Osteocyte (in vitro differentiated cells): ENCODE measurements around the gene VWCE. TPM values are rescaled to one million over a fixed set of nuclear protein-coding genes. Genes with fewer than 3 reads are reported as not detected.
A peak's percentile ranks its signal among the peaks of the same experiment; 100 is the strongest.
"Not testable (repeated sequence)": the region's sequence is repeated elsewhere in the genome, so short reads cannot be mapped to it uniquely, and the experiment has no call there.

Experiments used
- DNase-seq: peaks from one replicate; pipeline ENCODE4 v3.0.0; 2021; ENCODE audit warnings: mixed read lengths; ENCODE audit not compliant: unreplicated experiment; ENCODE audit errors: extremely low spot score
- H3K27ac Mint-ChIP-seq: one replicate; pipeline ENCODE4 v1.8.0; 2021; ENCODE audit warnings: mild to moderate bottlenecking, mixed read lengths; ENCODE audit not compliant: unreplicated experiment
- H3K27me3 Mint-ChIP-seq: one replicate; pipeline ENCODE4 v1.8.0; 2021; ENCODE audit warnings: mixed read lengths; ENCODE audit not compliant: unreplicated experiment
- H3K36me3 Mint-ChIP-seq: one replicate; pipeline ENCODE4 v1.8.0; 2021; ENCODE audit warnings: mixed read lengths; ENCODE audit not compliant: unreplicated experiment
- H3K4me1 Mint-ChIP-seq: one replicate; pipeline ENCODE4 v1.8.0; 2021; ENCODE audit warnings: mixed read lengths; ENCODE audit not compliant: unreplicated experiment
- H3K4me3 Mint-ChIP-seq: one replicate; pipeline ENCODE4 v1.8.0; 2021; ENCODE audit warnings: mild to moderate bottlenecking, moderate library complexity, mixed read lengths; ENCODE audit not compliant: unreplicated experiment
- H3K9me3 Mint-ChIP-seq: one replicate; pipeline ENCODE4 v1.8.0; 2021; ENCODE audit warnings: mixed read lengths; ENCODE audit not compliant: unreplicated experiment
- total RNA-seq: library from RNA; stranded (reverse); gene quantifications from 2 replicates; pipeline ENCODE4 v1.2.1, GENCODE V29; 2021

Gene VWCE
- total RNA-seq, 1 donor from 2014 or later: 8.8 TPM

DNA sequence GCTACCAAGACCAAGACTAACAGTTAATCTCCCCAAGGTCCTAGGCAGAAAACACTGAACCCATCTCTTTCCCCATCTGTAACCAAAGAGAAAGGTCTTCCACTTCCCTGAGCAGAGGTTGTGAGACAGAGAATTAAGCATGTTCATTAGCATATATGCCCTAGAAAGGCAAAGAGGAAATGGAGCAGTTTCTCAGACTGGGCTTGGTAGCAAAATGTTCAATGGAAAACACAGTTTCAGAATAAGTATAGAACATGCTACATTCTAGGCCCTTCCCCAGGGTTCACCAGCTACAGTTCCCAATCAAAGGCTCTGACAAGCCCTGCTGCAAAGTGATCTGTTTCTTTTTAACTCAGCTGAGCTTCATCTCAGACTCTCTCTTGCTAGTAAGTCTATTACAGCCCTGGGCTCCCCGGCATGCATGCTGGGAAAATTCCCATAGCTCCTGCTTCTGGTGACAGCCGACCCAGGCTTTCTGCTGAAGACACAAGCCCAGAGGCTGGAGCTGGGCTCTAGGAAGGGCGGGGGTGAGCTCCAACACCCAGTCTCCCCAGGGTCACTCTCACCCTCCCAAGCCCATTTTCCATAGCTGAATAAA, 62.5 kb downstream of the VWCE start:
- not testable (repeated sequence) for H3K27me3 Mint-ChIP-seq, H3K36me3 Mint-ChIP-seq, H3K27ac Mint-ChIP-seq, H3K9me3 Mint-ChIP-seq, H3K4me3 Mint-ChIP-seq, DNase-seq, H3K4me1 Mint-ChIP-seq

DNA sequence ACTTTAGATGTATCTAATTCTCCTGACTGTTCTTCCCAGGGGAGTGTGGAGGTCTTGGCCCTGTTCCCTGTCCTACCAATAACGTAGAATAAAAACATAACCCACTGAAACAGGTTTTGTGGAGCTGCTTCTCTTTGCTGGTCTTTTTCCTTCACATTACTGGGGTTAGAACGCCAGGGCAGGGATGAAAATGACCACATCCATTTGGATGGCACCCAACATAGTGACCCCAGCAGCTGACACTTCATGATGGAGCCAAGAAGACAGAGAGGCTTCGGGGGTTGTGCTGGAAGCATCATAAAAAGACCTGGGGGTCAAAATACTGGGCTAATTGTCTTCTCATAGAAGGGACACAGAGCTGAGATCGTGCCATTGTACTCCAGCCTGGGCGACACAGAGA, 63.5 kb downstream of the VWCE start:
- not testable (repeated sequence) for H3K4me3 Mint-ChIP-seq, H3K27ac Mint-ChIP-seq

DNA sequence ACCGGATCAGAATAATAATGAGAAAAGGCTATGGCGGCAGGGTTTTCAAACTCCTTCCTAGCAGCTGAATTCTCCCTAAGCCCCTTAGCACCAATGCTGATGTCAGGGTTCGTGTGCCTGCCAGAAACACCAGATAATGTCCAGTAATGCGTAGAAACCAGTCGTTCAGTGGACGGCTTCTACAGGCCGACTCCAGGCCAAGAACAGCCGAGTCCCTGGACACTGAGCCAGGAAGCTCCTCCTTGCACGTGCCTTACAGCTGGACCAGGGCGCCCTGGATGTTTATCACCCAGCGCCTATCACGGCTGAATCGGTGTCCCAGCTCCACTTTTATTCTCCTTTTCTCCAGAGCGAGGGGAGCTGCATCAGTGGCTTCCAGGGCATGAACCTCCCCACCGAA, 64.1 kb downstream of the VWCE start:
- H3K27me3 Mint-ChIP-seq, H3K4me1 Mint-ChIP-seq, H3K9me3 Mint-ChIP-seq, DNase-seq, H3K4me3 Mint-ChIP-seq, H3K27ac Mint-ChIP-seq, H3K36me3 Mint-ChIP-seq: not testable (repeated sequence)

More for the DNA sequence above, 63.5 kb downstream of the VWCE start:
- DNase-seq, H3K9me3 Mint-ChIP-seq, H3K27me3 Mint-ChIP-seq, H3K4me1 Mint-ChIP-seq, H3K36me3 Mint-ChIP-seq: not testable (repeated sequence)

DNA sequence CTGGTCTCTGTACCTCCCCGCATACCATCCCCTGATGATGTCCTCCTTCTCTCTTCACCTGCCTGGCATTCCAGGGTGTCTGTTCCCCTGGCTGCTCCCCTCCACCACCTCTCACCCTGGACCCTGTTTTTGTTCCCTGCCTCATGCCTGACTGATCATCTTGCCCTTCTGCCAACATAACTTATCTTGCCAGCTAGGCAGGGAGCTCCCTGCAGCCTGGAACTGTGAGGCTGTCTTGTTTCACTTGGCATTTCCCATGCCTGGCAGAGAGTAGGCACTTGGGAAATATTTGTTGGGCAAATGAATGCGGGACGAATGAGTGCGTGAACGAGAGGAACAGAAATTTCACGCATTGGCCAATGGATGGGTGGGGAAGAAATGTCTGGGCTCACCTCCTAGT, 65.7 kb downstream of the VWCE start:
- H3K27ac Mint-ChIP-seq: not testable (repeated sequence)

DNA sequence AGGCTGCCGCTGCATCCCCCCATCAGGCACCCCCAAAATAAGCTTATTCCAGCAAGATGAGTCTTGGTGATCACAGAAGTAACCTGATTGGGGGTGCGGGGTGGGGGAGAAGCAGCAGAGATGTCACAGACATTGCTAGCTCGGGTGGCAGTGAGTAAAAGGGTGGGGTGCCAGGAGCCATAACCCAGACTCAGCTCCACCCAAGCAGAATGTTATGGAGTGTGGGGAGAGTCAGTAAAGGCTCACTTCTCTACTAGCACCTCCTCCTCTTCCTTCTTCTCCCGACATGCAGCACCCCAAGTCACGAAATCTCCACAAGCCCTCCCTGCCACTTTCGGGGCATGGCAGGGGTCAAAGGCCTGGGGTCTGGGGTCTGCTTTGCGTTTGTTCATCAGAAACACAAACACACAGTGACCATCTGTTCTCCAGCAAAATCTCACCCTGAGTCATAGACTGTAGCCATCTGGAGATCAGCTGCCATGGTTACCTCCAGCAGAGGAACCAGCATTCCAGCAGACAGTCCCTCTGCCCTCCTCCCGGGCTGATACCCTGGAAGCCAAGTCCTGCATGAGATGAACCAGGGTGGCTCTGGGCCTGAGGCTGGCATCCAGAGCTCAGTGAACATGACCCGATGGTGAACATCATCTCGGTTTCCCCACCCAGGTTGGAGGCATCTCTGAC, 68.5 kb downstream of the VWCE start:
- not testable (repeated sequence) for DNase-seq, H3K4me1 Mint-ChIP-seq, H3K4me3 Mint-ChIP-seq, H3K36me3 Mint-ChIP-seq, H3K27ac Mint-ChIP-seq, H3K9me3 Mint-ChIP-seq, H3K27me3 Mint-ChIP-seq

More for the DNA sequence above, 65.7 kb downstream of the VWCE start:
- H3K27me3 Mint-ChIP-seq, H3K4me1 Mint-ChIP-seq, DNase-seq, H3K4me3 Mint-ChIP-seq, H3K9me3 Mint-ChIP-seq, H3K36me3 Mint-ChIP-seq: not testable (repeated sequence)

DNA sequence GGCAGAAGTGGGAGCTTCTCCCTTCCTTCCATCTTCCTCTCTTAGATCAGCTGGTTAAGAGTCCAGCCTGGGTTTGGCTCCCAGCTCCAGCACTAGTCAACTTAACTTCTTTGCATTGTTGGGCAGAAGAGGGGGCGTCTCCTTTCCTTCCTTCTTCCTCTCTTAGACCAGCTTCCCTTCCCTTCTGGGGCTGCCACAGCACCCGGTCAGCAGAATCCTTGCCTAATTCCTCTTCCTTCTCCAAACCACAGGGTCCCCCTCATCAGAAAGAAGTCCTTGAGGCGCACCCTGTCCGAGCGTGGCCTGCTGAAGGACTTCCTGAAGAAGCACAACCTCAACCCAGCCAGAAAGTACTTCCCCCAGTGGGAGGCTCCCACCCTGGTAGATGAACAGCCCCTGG, 72.4 kb downstream of the VWCE start:
- H3K4me1 Mint-ChIP-seq, H3K4me3 Mint-ChIP-seq, H3K27me3 Mint-ChIP-seq, H3K9me3 Mint-ChIP-seq, DNase-seq, H3K27ac Mint-ChIP-seq, H3K36me3 Mint-ChIP-seq: not testable (repeated sequence)

DNA sequence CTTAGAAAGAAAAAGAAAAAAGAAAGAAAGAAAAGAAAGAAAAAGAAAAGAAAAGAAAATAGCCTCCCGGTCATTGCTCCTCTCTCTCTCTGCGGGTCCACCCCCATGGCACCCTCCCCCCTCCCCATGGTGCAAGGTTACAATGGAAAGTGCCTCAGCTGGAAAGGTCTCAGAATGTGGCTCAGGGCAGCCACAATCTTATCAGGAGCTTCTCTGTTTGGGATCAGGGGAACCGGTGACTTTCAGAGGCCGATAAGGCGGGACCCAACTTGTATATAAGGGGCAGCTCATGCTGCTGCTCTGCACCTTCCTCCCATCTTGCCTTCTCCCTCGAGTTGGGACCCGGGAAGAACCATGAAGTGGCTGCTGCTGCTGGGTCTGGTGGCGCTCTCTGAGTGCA, 73.1 kb downstream of the VWCE start, which contains the start of gene PGA4:
Gene PGA4 (plus strand): TSS at position 301 of the 400 bp plus-strand sequence. CDS start 54 bp downstream, at position 355.
- H3K4me3 Mint-ChIP-seq, H3K9me3 Mint-ChIP-seq, H3K4me1 Mint-ChIP-seq, H3K27me3 Mint-ChIP-seq, H3K27ac Mint-ChIP-seq, DNase-seq, H3K36me3 Mint-ChIP-seq: not testable (repeated sequence)

DNA sequence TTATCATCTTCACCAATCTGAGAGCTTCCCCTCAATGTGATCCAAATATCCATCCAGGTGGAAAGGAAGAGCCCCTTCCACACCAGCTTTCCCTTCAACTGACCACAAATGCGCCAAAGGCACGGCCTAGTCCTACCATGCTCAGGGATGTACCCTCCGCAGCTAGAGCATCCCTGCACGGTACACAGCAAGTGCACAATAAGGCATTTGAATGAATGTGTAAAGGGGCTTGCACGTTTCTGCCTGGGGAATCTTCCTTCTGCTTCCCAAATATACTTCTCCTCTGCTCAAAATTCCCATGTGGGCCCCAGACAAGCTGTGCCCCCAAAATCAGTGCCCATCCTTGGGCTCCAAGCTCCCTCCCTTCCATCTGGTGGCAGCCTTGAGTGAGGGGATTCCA, 76.1 kb downstream of the VWCE start:
- H3K27me3 Mint-ChIP-seq: not testable (repeated sequence)

DNA sequence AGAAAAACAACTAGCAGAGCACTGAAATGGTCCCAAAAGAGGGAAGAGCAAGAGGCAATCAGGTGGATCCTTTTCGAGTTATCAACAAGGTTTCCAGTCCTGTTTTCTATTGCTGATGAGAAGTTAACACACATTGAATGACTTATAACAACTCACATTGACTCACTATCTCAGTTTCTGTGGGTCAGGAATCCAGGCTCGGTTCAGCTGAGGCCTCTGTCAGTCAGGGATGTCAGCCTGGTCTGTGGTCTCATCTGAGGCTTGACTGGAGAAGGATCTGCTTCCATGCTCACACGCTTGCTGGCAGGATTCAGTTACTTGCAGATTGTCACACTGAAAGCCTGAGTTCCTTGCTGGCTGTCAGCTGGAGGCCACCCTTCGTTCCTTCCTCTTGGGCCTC, 76.8 kb downstream of the VWCE start:
- H3K27me3 Mint-ChIP-seq, H3K9me3 Mint-ChIP-seq, H3K4me1 Mint-ChIP-seq, H3K27ac Mint-ChIP-seq, H3K4me3 Mint-ChIP-seq, H3K36me3 Mint-ChIP-seq, DNase-seq: not testable (repeated sequence)

More for the DNA sequence above, 76.1 kb downstream of the VWCE start:
- peak; percentile 38 for DNase-seq
- not testable (repeated sequence) for H3K27ac Mint-ChIP-seq, H3K9me3 Mint-ChIP-seq, H3K4me1 Mint-ChIP-seq, H3K36me3 Mint-ChIP-seq, H3K4me3 Mint-ChIP-seq

DNA sequence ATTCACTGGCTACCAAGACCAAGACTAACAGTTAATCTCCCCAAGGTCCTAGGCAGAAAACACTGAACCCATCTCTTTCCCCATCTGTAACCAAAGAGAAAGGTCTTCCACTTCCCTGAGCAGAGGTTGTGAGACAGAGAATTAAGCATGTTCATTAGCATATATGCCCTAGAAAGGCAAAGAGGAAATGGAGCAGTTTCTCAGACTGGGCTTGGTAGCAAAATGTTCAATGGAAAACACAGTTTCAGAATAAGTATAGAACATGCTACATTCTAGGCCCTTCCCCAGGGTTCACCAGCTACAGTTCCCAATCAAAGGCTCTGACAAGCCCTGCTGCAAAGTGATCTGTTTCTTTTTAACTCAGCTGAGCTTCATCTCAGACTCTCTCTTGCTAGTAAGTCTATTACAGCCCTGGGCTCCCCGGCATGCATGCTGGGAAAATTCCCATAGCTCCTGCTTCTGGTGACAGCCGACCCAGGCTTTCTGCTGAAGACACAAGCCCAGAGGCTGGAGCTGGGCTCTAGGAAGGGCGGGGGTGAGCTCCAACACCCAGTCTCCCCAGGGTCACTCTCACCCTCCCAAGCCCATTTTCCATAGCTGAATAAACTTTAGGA, 81.3 kb downstream of the VWCE start:
- not testable (repeated sequence) for H3K27ac Mint-ChIP-seq, H3K4me3 Mint-ChIP-seq, H3K36me3 Mint-ChIP-seq, H3K9me3 Mint-ChIP-seq, H3K27me3 Mint-ChIP-seq, H3K4me1 Mint-ChIP-seq, DNase-seq

DNA sequence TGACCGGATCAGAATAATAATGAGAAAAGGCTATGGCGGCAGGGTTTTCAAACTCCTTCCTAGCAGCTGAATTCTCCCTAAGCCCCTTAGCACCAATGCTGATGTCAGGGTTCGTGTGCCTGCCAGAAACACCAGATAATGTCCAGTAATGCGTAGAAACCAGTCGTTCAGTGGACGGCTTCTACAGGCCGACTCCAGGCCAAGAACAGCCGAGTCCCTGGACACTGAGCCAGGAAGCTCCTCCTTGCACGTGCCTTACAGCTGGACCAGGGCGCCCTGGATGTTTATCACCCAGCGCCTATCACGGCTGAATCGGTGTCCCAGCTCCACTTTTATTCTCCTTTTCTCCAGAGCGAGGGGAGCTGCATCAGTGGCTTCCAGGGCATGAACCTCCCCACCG, 82.9 kb downstream of the VWCE start:
- not testable (repeated sequence) for H3K9me3 Mint-ChIP-seq, H3K36me3 Mint-ChIP-seq, H3K4me1 Mint-ChIP-seq, H3K27ac Mint-ChIP-seq, H3K27me3 Mint-ChIP-seq, DNase-seq, H3K4me3 Mint-ChIP-seq

DNA sequence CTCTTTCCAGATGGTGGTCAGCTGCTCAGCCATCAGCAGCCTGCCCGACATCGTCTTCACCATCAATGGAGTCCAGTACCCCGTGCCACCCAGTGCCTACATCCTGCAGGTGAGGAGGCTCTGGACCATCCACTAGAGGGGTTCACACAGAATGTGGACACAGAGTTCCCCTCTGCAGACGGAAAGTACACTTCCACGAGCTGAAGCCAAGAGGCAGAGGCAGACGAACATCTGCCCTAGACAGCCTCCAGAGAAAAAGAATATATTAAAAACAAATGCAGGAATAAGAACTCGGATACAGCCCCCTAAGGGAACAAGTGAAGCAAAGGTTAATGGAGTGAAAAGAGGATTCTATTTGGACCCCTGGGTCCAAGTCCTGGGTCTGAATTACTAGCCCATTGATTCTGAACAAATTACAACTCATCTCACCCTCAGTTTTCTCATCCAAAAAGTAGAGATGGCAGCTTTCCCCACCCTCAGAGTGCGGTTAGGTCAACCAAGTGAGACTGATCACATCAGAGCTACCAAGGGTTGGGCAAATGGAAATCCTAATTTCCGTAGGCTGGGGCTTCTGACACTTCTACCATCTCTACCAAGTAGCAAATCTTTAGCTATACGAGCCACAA, 83.7 kb downstream of the VWCE start:
- not testable (repeated sequence) for H3K4me3 Mint-ChIP-seq, DNase-seq, H3K27ac Mint-ChIP-seq, H3K27me3 Mint-ChIP-seq, H3K4me1 Mint-ChIP-seq, H3K36me3 Mint-ChIP-seq, H3K9me3 Mint-ChIP-seq
